HEK293 (cell line): ENCODE measurements around the gene SEMA4D.

ENCODE experiments used
- CTCF ChIA-PET: fragments of 350-600 bp; formaldehyde crosslinking; extraction: SDS; loops from one replicate; lab custom pipeline; 2021; ENCODE audit warnings: antibody characterized with exemption; lab: Yijun Ruan, JAX
- POLR2A ChIA-PET: fragments of 300-600 bp; formaldehyde crosslinking; extraction: SDS; loops from one replicate; lab custom pipeline; 2020; ENCODE audit warnings: antibody characterized with exemption, inconsistent platforms; lab: Yijun Ruan, JAX
- H3K27ac ChIP-seq: fragments of 200-500 bp; sonication (Bioruptor generic); 2 replicates; pipeline ENCODE4 v1.5.1; 2014; ENCODE audit warnings: low read depth, low read length, control low read depth, inconsistent platforms; ENCODE audit errors: extremely low read depth
- H3K36me3 ChIP-seq, 2 experiments: fragments of 200-500 bp in 1 of 2; sonication (Bioruptor generic) in 1 of 2; 1 replicate in 1 of 2; 2 replicates in 1 of 2; pipeline ENCODE4 v1.5.1; 2014 to 2017; ENCODE audit warnings: inconsistent platforms in 2 of 2, low read length in 2 of 2; ENCODE audit not compliant: control insufficient read depth in 2 of 2, insufficient read depth in 1 of 2
- H3K4me1 ChIP-seq: fragments of 200-500 bp; sonication (Bioruptor generic); 2 replicates; pipeline ENCODE4 v1.5.1; 2014; ENCODE audit warnings: mild to moderate bottlenecking, low read length, inconsistent platforms; ENCODE audit not compliant: control insufficient read depth, insufficient read depth
- H3K4me3 ChIP-seq: 2 replicates; pipeline ENCODE4 v1.5.1; 2011; ENCODE audit warnings: low read depth, mild to moderate bottlenecking, control low read depth, low read length, moderate library complexity
- H3K9me3 ChIP-seq: fragments of 200-500 bp; sonication (Bioruptor generic); 2 replicates; pipeline ENCODE4 v1.5.1; 2014; ENCODE audit warnings: low read depth, low read length, inconsistent platforms; ENCODE audit not compliant: control insufficient read depth, insufficient read depth
- EGR2 ChIP-seq: fragments of 450-650 bp; formaldehyde crosslinking; IDR thresholded peaks from 2 replicates; pipeline ENCODE4 v1.5.1; 2016; ENCODE audit warnings: low read depth, missing biosample characterization, missing genetic modification characterization
- HOXC10 ChIP-seq: sonication (generic); formaldehyde crosslinking; IDR thresholded peaks from 2 replicates; pipeline ENCODE4 v1.8.1; 2023; ENCODE audit warnings: mild to moderate bottlenecking, missing genetic modification reagents
- IKZF3 ChIP-seq: fragments of 450-650 bp; IDR thresholded peaks from 2 replicates; pipeline ENCODE4 v1.5.0; 2018; ENCODE audit warnings: missing biosample characterization, mild to moderate bottlenecking, missing genetic modification characterization, moderate library complexity
- KLF9 ChIP-seq: fragments of 450-650 bp; formaldehyde crosslinking; IDR thresholded peaks from 2 replicates; pipeline ENCODE4 v1.5.1; 2016; ENCODE audit warnings: missing biosample characterization, missing genetic modification characterization, low read depth
- MZF1 ChIP-seq: fragments of 450-650 bp; formaldehyde crosslinking; IDR thresholded peaks from 2 replicates; pipeline ENCODE4 v1.5.1; 2017; ENCODE audit warnings: missing biosample characterization, missing genetic modification characterization, borderline replicate concordance
- PRDM4 ChIP-seq: fragments of 450-650 bp; formaldehyde crosslinking; IDR thresholded peaks from 2 replicates; pipeline ENCODE4 v1.5.1; 2017; ENCODE audit warnings: missing biosample characterization, missing genetic modification characterization
- REST ChIP-seq: fragments of 450-650 bp; formaldehyde crosslinking; IDR thresholded peaks from 2 replicates; pipeline ENCODE4 v1.5.1; 2016; ENCODE audit warnings: missing biosample characterization, missing genetic modification characterization
- SP7 ChIP-seq: fragments of 450-650 bp; formaldehyde crosslinking; IDR thresholded peaks from 2 replicates; pipeline ENCODE4 v1.5.1; 2016; ENCODE audit warnings: missing biosample characterization, missing genetic modification characterization
- TRIM28 ChIP-seq: IDR thresholded peaks from 2 replicates; pipeline ENCODE4 v1.6.1; 2011; ENCODE audit warnings: low read length, control low read depth, borderline replicate concordance
- ZBTB21 ChIP-seq: fragments of 450-650 bp; formaldehyde crosslinking; IDR thresholded peaks from 2 replicates; pipeline ENCODE4 v1.5.1; 2017; ENCODE audit warnings: missing biosample characterization, missing genetic modification characterization
- ZBTB8A ChIP-seq: fragments of 450-650 bp; formaldehyde crosslinking; IDR thresholded peaks from 2 replicates; pipeline ENCODE4 v1.5.1; 2016; ENCODE audit warnings: missing biosample characterization, missing genetic modification characterization
- ZNF223 ChIP-seq: fragments of 450-650 bp; formaldehyde crosslinking; IDR thresholded peaks from 2 replicates; pipeline ENCODE4 v1.5.1; 2016; ENCODE audit warnings: missing biosample characterization, missing genetic modification characterization
- ZNF335 ChIP-seq: fragments of 450-650 bp; formaldehyde crosslinking; conservative IDR thresholded peaks from 2 replicates; pipeline ENCODE4 v1.5.1; 2016; ENCODE audit warnings: missing biosample characterization, missing genetic modification characterization
- ZNF350 ChIP-seq: fragments of 450-650 bp; formaldehyde crosslinking; IDR thresholded peaks from 2 replicates; pipeline ENCODE4 v1.5.0; 2017; ENCODE audit warnings: missing biosample characterization, mild to moderate bottlenecking, missing genetic modification characterization
- ZNF529 ChIP-seq: fragments of 450-650 bp; formaldehyde crosslinking; IDR thresholded peaks from 2 replicates; pipeline ENCODE4 v1.5.1; 2017; ENCODE audit warnings: missing genetic modification characterization, missing biosample characterization; ENCODE audit not compliant: insufficient replicate concordance
- ZNF658 ChIP-seq: fragments of 450-650 bp; formaldehyde crosslinking; IDR thresholded peaks from 2 replicates; pipeline ENCODE4; 2016; ENCODE audit warnings: missing biosample characterization, missing genetic modification characterization
- ZNF768 ChIP-seq: fragments of 450-650 bp; formaldehyde crosslinking; IDR thresholded peaks from 2 replicates; pipeline ENCODE4 v1.5.1; 2018; ENCODE audit warnings: missing biosample characterization, mild to moderate bottlenecking, missing genetic modification characterization
- TF ChIP-seq, protein P1 (sequence below): fragments of 450-650 bp; formaldehyde crosslinking; IDR thresholded peaks from 2 replicates; pipeline ENCODE4 v1.5.1; 2017; ENCODE audit warnings: missing biosample characterization, missing genetic modification characterization
- TF ChIP-seq, protein P2 (sequence below): fragments of 450-650 bp; formaldehyde crosslinking; IDR thresholded peaks from 2 replicates; pipeline ENCODE4 v1.5.1; 2016; ENCODE audit warnings: missing biosample characterization, missing genetic modification characterization
- TF ChIP-seq, protein P3 (sequence below): fragments of 450-650 bp; formaldehyde crosslinking; IDR thresholded peaks from 2 replicates; pipeline ENCODE4 v1.5.1; 2017; ENCODE audit warnings: missing biosample characterization, missing genetic modification characterization

SEMA4D gene

GRCh38 chr9:89461265-89461664, 36.6 kb downstream of the SEMA4D start:
- ChIA-PET POLR2A (no interaction called here), CTCF (no interaction called here)
- Histone ChIP-seq H3K4me1 (0 out of 2 replicates have a peak, but pooled peaks cover 2% of the 10 kb centered on the region), H3K4me3 (no peak overlapping the region), H3K9me3 (no peaks in the 10 kb centered on the region), H3K27ac (no peak overlapping the region), H3K36me3 (peaks cover 0 to 8% of the 10 kb centered on the region in 2 experiments; a peak in 1 of 3 replicates)
- TF ChIP-seq IKZF3 (tag by site-specific recombination) (no peak), ZNF223 (tag by site-specific recombination) (no peak), ZNF768 (no peak), ZBTB8A (tag by site-specific recombination) (no peak), REST (tag by site-specific recombination) (no peak), ZNF350 (no peak), ZNF658 (tag by site-specific recombination) (no peak), SP7 (tag by site-specific recombination) (no peak), EGR2 (tag by site-specific recombination) (no peak), PRDM4 (tag by site-specific recombination) (no peak), TRIM28 (no peak), ZNF335 (tag by site-specific recombination) (no peak), KLF9 (tag by site-specific recombination) (no peak), ZBTB21 (tag by site-specific recombination) (no peak), MZF1 (no peak), HOXC10 (no peak), ZNF529 (tag by site-specific recombination) (no peak)
- TF ChIP-seq, protein P1, sequence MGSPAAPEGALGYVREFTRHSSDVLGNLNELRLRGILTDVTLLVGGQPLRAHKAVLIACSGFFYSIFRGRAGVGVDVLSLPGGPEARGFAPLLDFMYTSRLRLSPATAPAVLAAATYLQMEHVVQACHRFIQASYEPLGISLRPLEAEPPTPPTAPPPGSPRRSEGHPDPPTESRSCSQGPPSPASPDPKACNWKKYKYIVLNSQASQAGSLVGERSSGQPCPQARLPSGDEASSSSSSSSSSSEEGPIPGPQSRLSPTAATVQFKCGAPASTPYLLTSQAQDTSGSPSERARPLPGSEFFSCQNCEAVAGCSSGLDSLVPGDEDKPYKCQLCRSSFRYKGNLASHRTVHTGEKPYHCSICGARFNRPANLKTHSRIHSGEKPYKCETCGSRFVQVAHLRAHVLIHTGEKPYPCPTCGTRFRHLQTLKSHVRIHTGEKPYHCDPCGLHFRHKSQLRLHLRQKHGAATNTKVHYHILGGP (tag by site-specific recombination), result no peak
- TF ChIP-seq, protein P2, sequence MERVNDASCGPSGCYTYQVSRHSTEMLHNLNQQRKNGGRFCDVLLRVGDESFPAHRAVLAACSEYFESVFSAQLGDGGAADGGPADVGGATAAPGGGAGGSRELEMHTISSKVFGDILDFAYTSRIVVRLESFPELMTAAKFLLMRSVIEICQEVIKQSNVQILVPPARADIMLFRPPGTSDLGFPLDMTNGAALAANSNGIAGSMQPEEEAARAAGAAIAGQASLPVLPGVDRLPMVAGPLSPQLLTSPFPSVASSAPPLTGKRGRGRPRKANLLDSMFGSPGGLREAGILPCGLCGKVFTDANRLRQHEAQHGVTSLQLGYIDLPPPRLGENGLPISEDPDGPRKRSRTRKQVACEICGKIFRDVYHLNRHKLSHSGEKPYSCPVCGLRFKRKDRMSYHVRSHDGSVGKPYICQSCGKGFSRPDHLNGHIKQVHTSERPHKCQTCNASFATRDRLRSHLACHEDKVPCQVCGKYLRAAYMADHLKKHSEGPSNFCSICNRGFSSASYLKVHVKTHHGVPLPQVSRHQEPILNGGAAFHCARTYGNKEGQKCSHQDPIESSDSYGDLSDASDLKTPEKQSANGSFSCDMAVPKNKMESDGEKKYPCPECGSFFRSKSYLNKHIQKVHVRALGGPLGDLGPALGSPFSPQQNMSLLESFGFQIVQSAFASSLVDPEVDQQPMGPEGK (tag by site-specific recombination), result no peak
- TF ChIP-seq, protein P3, sequence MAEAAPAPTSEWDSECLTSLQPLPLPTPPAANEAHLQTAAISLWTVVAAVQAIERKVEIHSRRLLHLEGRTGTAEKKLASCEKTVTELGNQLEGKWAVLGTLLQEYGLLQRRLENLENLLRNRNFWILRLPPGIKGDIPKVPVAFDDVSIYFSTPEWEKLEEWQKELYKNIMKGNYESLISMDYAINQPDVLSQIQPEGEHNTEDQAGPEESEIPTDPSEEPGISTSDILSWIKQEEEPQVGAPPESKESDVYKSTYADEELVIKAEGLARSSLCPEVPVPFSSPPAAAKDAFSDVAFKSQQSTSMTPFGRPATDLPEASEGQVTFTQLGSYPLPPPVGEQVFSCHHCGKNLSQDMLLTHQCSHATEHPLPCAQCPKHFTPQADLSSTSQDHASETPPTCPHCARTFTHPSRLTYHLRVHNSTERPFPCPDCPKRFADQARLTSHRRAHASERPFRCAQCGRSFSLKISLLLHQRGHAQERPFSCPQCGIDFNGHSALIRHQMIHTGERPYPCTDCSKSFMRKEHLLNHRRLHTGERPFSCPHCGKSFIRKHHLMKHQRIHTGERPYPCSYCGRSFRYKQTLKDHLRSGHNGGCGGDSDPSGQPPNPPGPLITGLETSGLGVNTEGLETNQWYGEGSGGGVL, result no peak
